H9 (cell line): ENCODE measurements around the gene SRRM3. TPM values are rescaled to one million over a fixed set of nuclear protein-coding genes. Genes with fewer than 3 reads are reported as not detected.

Experiments used
- DNase-seq: peaks from one replicate; pipeline ENCODE4 v3.0.0-alpha.2; 2017
- H2AFZ ChIP-seq: one replicate; pipeline ENCODE4 v1.6.1; 2013; ENCODE audit warnings: mild to moderate bottlenecking, low read length, control low read depth, moderate library complexity
- H2AK5ac ChIP-seq: 2 replicates; pipeline ENCODE4 v1.6.1; 2013; ENCODE audit warnings: low read length, control low read depth, mixed read lengths; ENCODE audit not compliant: insufficient read length
- H2BK120ac ChIP-seq: one replicate; pipeline ENCODE4 v1.6.1; 2013; ENCODE audit warnings: low read depth, mild to moderate bottlenecking, low read length, control low read depth, inconsistent platforms; ENCODE audit not compliant: poor library complexity, severe bottlenecking
- H2BK12ac ChIP-seq: 2 replicates; pipeline ENCODE4 v1.6.1; 2013; ENCODE audit warnings: low read length, control low read depth, mixed read lengths, low read depth; ENCODE audit not compliant: insufficient read length
- H2BK15ac ChIP-seq: 2 replicates; pipeline ENCODE4 v1.6.1; 2013; ENCODE audit warnings: low read depth, low read length, control low read depth
- H2BK20ac ChIP-seq: one replicate; pipeline ENCODE4 v1.6.1; 2013; ENCODE audit warnings: low read depth, mild to moderate bottlenecking, low read length, control low read depth, inconsistent platforms; ENCODE audit not compliant: poor library complexity, severe bottlenecking
- H2BK5ac ChIP-seq: 2 replicates; pipeline ENCODE4 v1.6.1; 2013; ENCODE audit warnings: low read length, control low read depth, mixed read lengths; ENCODE audit not compliant: insufficient read length
- H3K14ac ChIP-seq: 2 replicates; pipeline ENCODE4 v1.6.1; 2013; ENCODE audit warnings: low read length, control low read depth; ENCODE audit not compliant: insufficient read depth
- H3K18ac ChIP-seq: 2 replicates; pipeline ENCODE4 v1.6.1; 2013; ENCODE audit warnings: low read depth, mild to moderate bottlenecking, mixed read lengths, low read length, control low read depth; ENCODE audit not compliant: insufficient read length
- H3K23ac ChIP-seq: 2 replicates; pipeline ENCODE4 v1.6.1; 2013; ENCODE audit warnings: low read length, control low read depth, mixed read lengths, low read depth; ENCODE audit not compliant: insufficient read length
- H3K23me2 ChIP-seq: 2 replicates; pipeline ENCODE4 v1.6.1; 2013; ENCODE audit warnings: low read depth, mild to moderate bottlenecking, mixed read lengths, low read length, control low read depth; ENCODE audit not compliant: insufficient read length, poor library complexity, severe bottlenecking
- H3K27ac ChIP-seq: 2 replicates; pipeline ENCODE4 v1.5.1; 2013; ENCODE audit warnings: low read length, control low read depth, mixed read lengths, low read depth; ENCODE audit not compliant: insufficient read length
- H3K27me3 ChIP-seq: 2 replicates; pipeline ENCODE4 v1.6.1; 2013; ENCODE audit warnings: low read length, control low read depth, inconsistent platforms; ENCODE audit not compliant: insufficient read depth
- H3K4ac ChIP-seq: 2 replicates; pipeline ENCODE4 v1.6.1; 2013; ENCODE audit warnings: low read depth, mild to moderate bottlenecking, control low read depth, inconsistent platforms, low read length, moderate library complexity
- H3K4me1 ChIP-seq: 2 replicates; pipeline ENCODE4 v1.6.1; 2013; ENCODE audit warnings: low read length, control low read depth, inconsistent platforms; ENCODE audit not compliant: insufficient read depth
- H3K4me2 ChIP-seq: 2 replicates; pipeline ENCODE4 v1.6.1; 2013; ENCODE audit warnings: low read length, control low read depth, mixed read lengths; ENCODE audit not compliant: insufficient read length, insufficient read depth
- H3K56ac ChIP-seq: 2 replicates; pipeline ENCODE4 v1.6.1; 2013; ENCODE audit warnings: low read depth, mild to moderate bottlenecking, mixed read lengths, low read length, control low read depth; ENCODE audit not compliant: insufficient read length
- H3K79me1 ChIP-seq: 2 replicates; pipeline ENCODE4 v1.6.1; 2013; ENCODE audit warnings: low read depth, mild to moderate bottlenecking, moderate library complexity, low read length, control low read depth, inconsistent platforms; ENCODE audit not compliant: insufficient read depth, poor library complexity, severe bottlenecking
- H3K79me2 ChIP-seq: 2 replicates; pipeline ENCODE4 v1.6.1; 2013; ENCODE audit warnings: low read length, control low read depth, inconsistent platforms; ENCODE audit not compliant: insufficient read depth
- H3K9ac ChIP-seq: 2 replicates; pipeline ENCODE4 v1.6.1; 2013; ENCODE audit warnings: low read length, control low read depth, mixed read lengths; ENCODE audit not compliant: insufficient read length; ENCODE audit errors: extremely low read depth
- H3K9me3 ChIP-seq: one replicate; pipeline ENCODE4 v1.6.1; 2013; ENCODE audit warnings: low read depth, low read length, inconsistent platforms; ENCODE audit not compliant: control insufficient read depth
- H3T11ph ChIP-seq: one replicate; pipeline ENCODE4 v1.6.1; 2013; ENCODE audit warnings: mild to moderate bottlenecking, low read length, control low read depth, inconsistent platforms
- H4K20me1 ChIP-seq: one replicate; pipeline ENCODE4 v1.6.1; 2013; ENCODE audit not compliant: control insufficient read depth, insufficient read length, insufficient read depth
- H4K5ac ChIP-seq: 2 replicates; pipeline ENCODE4 v1.6.1; 2013; ENCODE audit warnings: low read depth, mild to moderate bottlenecking, mixed read lengths, low read length, control low read depth; ENCODE audit not compliant: insufficient read length
- H4K8ac ChIP-seq: replicated peaks from 2 replicates; pipeline ENCODE4 v1.6.1; 2013; ENCODE audit warnings: low read length, control low read depth, mixed read lengths, low read depth; ENCODE audit not compliant: insufficient read length
- H4K91ac ChIP-seq: 2 replicates; pipeline ENCODE4 v1.6.1; 2013; ENCODE audit warnings: low read depth, mild to moderate bottlenecking, moderate library complexity, mixed read lengths, low read length, control low read depth; ENCODE audit not compliant: insufficient read length
- H3K27ac Mint-ChIP-seq, 3 experiments: 2 replicates in 2 of 3; 3 replicates in 1 of 3; pipeline ENCODE4 v1.8.0; 2020 to 2021; ENCODE audit warnings: mixed read lengths in 3 of 3, mild to moderate bottlenecking in 1 of 3, moderate library complexity in 1 of 3
- H3K27me3 Mint-ChIP-seq: 2 replicates; pipeline ENCODE4 v1.8.0; 2021; ENCODE audit warnings: low read depth, mild to moderate bottlenecking, moderate library complexity, mixed read lengths
- H3K36me3 Mint-ChIP-seq, 3 experiments: 2 replicates in 2 of 3; 3 replicates in 1 of 3; pipeline ENCODE4 v1.8.0; 2020 to 2021; ENCODE audit warnings: low read depth in 3 of 3, mixed read lengths in 3 of 3; ENCODE audit not compliant: insufficient read depth in 1 of 3
- H3K4me1 Mint-ChIP-seq, 2 experiments: 2 replicates each; pipeline ENCODE4 v1.8.0; 2020; ENCODE audit warnings: mixed read lengths in 2 of 2
- H3K4me3 Mint-ChIP-seq, 2 experiments: 2 replicates in 1 of 2; 3 replicates in 1 of 2; pipeline ENCODE4 v1.8.0; 2020 to 2021; ENCODE audit warnings: mild to moderate bottlenecking in 2 of 2, mixed read lengths in 2 of 2, moderate library complexity in 1 of 2
- H3K9me3 Mint-ChIP-seq, 2 experiments: 2 replicates in 1 of 2; 3 replicates in 1 of 2; pipeline ENCODE4 v1.8.0; 2020; ENCODE audit warnings: mild to moderate bottlenecking in 2 of 2, mixed read lengths in 2 of 2, moderate library complexity in 1 of 2
- WGBS: extraction: QIAGEN DNeasy Blood & Tissue Kit; methylation state at CpG from one replicate; pipeline ENCODE4 v1.1.7; 2013; ENCODE audit warnings: missing lambda C conversion rate, low lambda C conversion rate, mixed read lengths; ENCODE audit not compliant: insufficient read length; ENCODE audit errors: extremely low coverage; 5-methylcytosine and 5-hydroxymethylcytosine counted together
- total RNA-seq: library from RNA; stranded (reverse); gene quantifications from 2 replicates; pipeline ENCODE4 v1.2.1, GENCODE V29; 2021
- TF ChIP-seq, protein P1 (sequence below): fragments of 200-600 bp; sonication (generic); conservative IDR thresholded peaks from 3 replicates; pipeline ENCODE4 v1.8.0; 2021; ENCODE audit warnings: antibody characterized with exemption, mild to moderate bottlenecking

SRRM3 gene
- total RNA-seq, 1 experiment from 2014 or later: 11.0 TPM

DNA sequence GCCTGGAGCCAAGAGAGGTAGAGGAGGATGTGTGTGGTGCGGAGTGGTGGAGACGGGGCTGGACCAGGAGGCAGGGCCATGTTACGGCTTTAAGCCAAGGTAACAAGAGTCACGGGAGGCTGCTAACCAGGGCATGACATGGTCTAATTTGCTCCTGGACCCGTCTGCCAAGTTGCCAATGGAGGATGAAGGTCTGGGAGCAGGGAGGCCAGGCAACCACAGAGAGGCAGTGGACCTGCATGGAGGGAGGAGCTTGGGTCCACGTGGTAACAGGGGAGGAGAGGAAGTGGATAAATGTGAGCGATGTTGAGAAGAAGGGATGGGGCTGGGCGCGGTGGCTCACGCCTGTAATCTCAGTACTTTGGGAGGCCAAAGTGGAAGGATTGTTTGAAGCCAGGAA lies 31.0 kb downstream of the SRRM3 start:
- H3K36me3 Mint-ChIP-seq: no peaks in the 10 kb centered on the region
- Histone ChIP-seq H3K4ac (no peak overlapping the region), H3K9me3 (no peaks in the 10 kb centered on the region), H4K20me1 (no peaks in the 10 kb centered on the region), H3K18ac (peak overlapping the region; percentile 1), H2AFZ (no peak overlapping the region), H3K23ac (no peak overlapping the region), H2BK120ac (no peak overlapping the region), H3K56ac (no peak overlapping the region), H3K14ac (no peak overlapping the region; the same call in 1 of the 2 replicates), H2BK20ac (no peak overlapping the region), H4K5ac (no peak overlapping the region), H2AK5ac (no peak overlapping the region), H2BK12ac (no peak overlapping the region), H2BK15ac (no peak overlapping the region), H4K8ac (no peak overlapping the region), H3K79me1 (no peaks in the 10 kb centered on the region), H3K4me2 (no peak overlapping the region), H4K91ac (no peak overlapping the region), H3K4me1 (peaks cover 14% of the 10 kb centered on the region), H3K27ac (no peak overlapping the region), H3T11ph (no peak overlapping the region), H3K27me3 (no peaks in the 10 kb centered on the region), H3K23me2 (peaks cover 5% of the 10 kb centered on the region), H3K79me2 (no peaks in the 10 kb centered on the region), H2BK5ac (no peak overlapping the region), H3K9ac (no peak overlapping the region)
- peaks cover 46 to 56% of the 10 kb centered on the region in 2 experiments for H3K4me1 Mint-ChIP-seq
- H3K27ac Mint-ChIP-seq: peak overlapping the region in 2 of 3 experiments; percentile 44 to 48; a peak in 2 of 7 replicates
- H3K9me3 Mint-ChIP-seq: no peaks in the 10 kb centered on the region; a peak in 2 of 5 replicates
- H3K4me3 Mint-ChIP-seq: no peak overlapping the region
- no peak for DNase-seq
- TF ChIP-seq, protein P1, sequence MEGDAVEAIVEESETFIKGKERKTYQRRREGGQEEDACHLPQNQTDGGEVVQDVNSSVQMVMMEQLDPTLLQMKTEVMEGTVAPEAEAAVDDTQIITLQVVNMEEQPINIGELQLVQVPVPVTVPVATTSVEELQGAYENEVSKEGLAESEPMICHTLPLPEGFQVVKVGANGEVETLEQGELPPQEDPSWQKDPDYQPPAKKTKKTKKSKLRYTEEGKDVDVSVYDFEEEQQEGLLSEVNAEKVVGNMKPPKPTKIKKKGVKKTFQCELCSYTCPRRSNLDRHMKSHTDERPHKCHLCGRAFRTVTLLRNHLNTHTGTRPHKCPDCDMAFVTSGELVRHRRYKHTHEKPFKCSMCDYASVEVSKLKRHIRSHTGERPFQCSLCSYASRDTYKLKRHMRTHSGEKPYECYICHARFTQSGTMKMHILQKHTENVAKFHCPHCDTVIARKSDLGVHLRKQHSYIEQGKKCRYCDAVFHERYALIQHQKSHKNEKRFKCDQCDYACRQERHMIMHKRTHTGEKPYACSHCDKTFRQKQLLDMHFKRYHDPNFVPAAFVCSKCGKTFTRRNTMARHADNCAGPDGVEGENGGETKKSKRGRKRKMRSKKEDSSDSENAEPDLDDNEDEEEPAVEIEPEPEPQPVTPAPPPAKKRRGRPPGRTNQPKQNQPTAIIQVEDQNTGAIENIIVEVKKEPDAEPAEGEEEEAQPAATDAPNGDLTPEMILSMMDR: no peak
- WGBS: no CpG with 5 or more reads among the region's 10 CpGs
- peaks cover 6% of the 10 kb centered on the region for H3K27me3 Mint-ChIP-seq
